HG03439 (cell line): ENCODE measurements around the gene EHD2.
"Not testable (repeated sequence)": the region's sequence is repeated elsewhere in the genome, so short reads cannot be mapped to it uniquely, and the experiment has no call there.

ENCODE experiments used
- ATAC-seq: cut with Tn5 transposase; IDR thresholded peaks from one replicate; pipeline ENCODE4 v1.9.1; 2021; ENCODE audit warnings: mild to moderate bottlenecking, moderate library complexity; ENCODE audit not compliant: unreplicated experiment

EHD2 gene

GRCh38 chr19:47713046-47714021 is at the start of gene EHD2:
TSS of gene EHD2 (plus strand) at chr19:47713422. CDS start at chr19:47716613, 3,191 bp downstream.
- no peak for ATAC-seq

- ATAC-seq: no peak
These were observed 49.7 kb upstream of the EHD2 start for GRCh38 chr19:47663435-47663910.

- ATAC-seq: no peak
These were observed 49.1 kb upstream of the EHD2 start for GRCh38 chr19:47663911-47664771.

- not testable (repeated sequence) for ATAC-seq
These were observed 44.7 kb upstream of the EHD2 start for GRCh38 chr19:47668556-47668955.

- ATAC-seq: no peak
These were observed 42.5 kb upstream of the EHD2 start for GRCh38 chr19:47670736-47671135.

- ATAC-seq: no peak
These were observed 41.7 kb upstream of the EHD2 start for GRCh38 chr19:47671499-47671898.

GRCh38 chr19:47673426-47673825 is 39.8 kb upstream of the EHD2 start:
- no peak for ATAC-seq

- no peak for ATAC-seq
These were observed 38.7 kb upstream of the EHD2 start for GRCh38 chr19:47674548-47674947.

- ATAC-seq: no peak
These were observed 38.0 kb upstream of the EHD2 start for GRCh38 chr19:47675271-47675670.

GRCh38 chr19:47675859-47676258 is 37.4 kb upstream of the EHD2 start:
- no peak for ATAC-seq

- no peak for ATAC-seq
These were observed 36.4 kb upstream of the EHD2 start for GRCh38 chr19:47676811-47677210.

- no peak for ATAC-seq
These were observed 33.8 kb upstream of the EHD2 start for GRCh38 chr19:47679251-47679900.

- no peak for ATAC-seq
These were observed 33.0 kb upstream of the EHD2 start for GRCh38 chr19:47679922-47680857.

- ATAC-seq: no peak
These were observed 32.3 kb upstream of the EHD2 start for GRCh38 chr19:47680858-47681332.

GRCh38 chr19:47681388-47681787 is 31.8 kb upstream of the EHD2 start:
- ATAC-seq: no peak

- no peak for ATAC-seq
These were observed 31.3 kb upstream of the EHD2 start for GRCh38 chr19:47681936-47682335.

- no peak for ATAC-seq
These were observed 30.3 kb upstream of the EHD2 start for GRCh38 chr19:47682939-47683338.

GRCh38 chr19:47686679-47687450 is 26.4 kb upstream of the EHD2 start:
- ATAC-seq: no peak

GRCh38 chr19:47687906-47688305 is 25.3 kb upstream of the EHD2 start:
- no peak for ATAC-seq
